ENCODE measurements around the gene LMTK3.

GRCh38 chr19:48450441-48450840 lies 61.2 kb downstream of the LMTK3 start:
- no peak for TF ChIP-seq CTCF (IDR thresholded peaks at IDR 0.05)
- no peak for TF ChIP-seq POLR2A (IDR thresholded peaks at IDR 0.05)
- TF ChIP-seq POLR2AphosphoS5 (IDR thresholded peaks at IDR 0.05), result no peak
